GM21526 (cell line): ENCODE measurements around the gene ARTN.

Experiments used
- ATAC-seq: cut with Tn5 transposase; IDR thresholded peaks from one replicate; pipeline ENCODE4 v1.9.1; 2021; ENCODE audit warnings: moderate library complexity; ENCODE audit not compliant: unreplicated experiment, low FRiP score

The ARTN gene

GRCh38 chr1:43969416-43969745, 35.8 kb downstream of the ARTN start:
- ATAC-seq: no peak

GRCh38 chr1:43969746-43970466, 36.3 kb downstream of the ARTN start, which contains the start of gene DPH2:
Gene DPH2, plus strand, starts transcription at chr1:43970010. Its CDS starts 166 bp downstream, at chr1:43970176.
- peak; percentile 73 for ATAC-seq

GRCh38 chr1:43970502-43970901, 36.9 kb downstream of the ARTN start:
- no peak for ATAC-seq

- no peak for ATAC-seq
Observed at GRCh38 chr1:43970911-43971310, 37.3 kb downstream of the ARTN start.

- no peak for ATAC-seq
Observed at GRCh38 chr1:43971336-43971980, 37.9 kb downstream of the ARTN start.

- no peak for ATAC-seq
Observed at GRCh38 chr1:43973981-43974442, 40.4 kb downstream of the ARTN start.

- peak; percentile 58 for ATAC-seq
Observed at GRCh38 chr1:43974443-43975248, 41.0 kb downstream of the ARTN start, which contains the start of gene ATP6V0B. Gene ATP6V0B, plus strand, starts transcription at chr1:43974960. Its CDS starts 81 bp downstream, at chr1:43975041.

GRCh38 chr1:43975249-43975961, 41.8 kb downstream of the ARTN start:
- ATAC-seq: no peak

GRCh38 chr1:43976045-43976444, 42.4 kb downstream of the ARTN start:
- no peak for ATAC-seq

GRCh38 chr1:43976890-43977289, 43.3 kb downstream of the ARTN start:
- ATAC-seq: no peak

- no peak for ATAC-seq
Observed at GRCh38 chr1:43977376-43978263, 44.0 kb downstream of the ARTN start.

GRCh38 chr1:43978264-43978550, 44.6 kb downstream of the ARTN start:
- ATAC-seq: no peak

- no peak for ATAC-seq
Observed at GRCh38 chr1:43978551-43979260, 45.1 kb downstream of the ARTN start, which contains the start of gene B4GALT2. Gene B4GALT2, plus strand, starts transcription at chr1:43979210. Its CDS starts 1,951 bp downstream, at chr1:43981161.

GRCh38 chr1:43979261-43979527, 45.6 kb downstream of the ARTN start:
- no peak for ATAC-seq

GRCh38 chr1:43979528-43980254, 46.1 kb downstream of the ARTN start:
- ATAC-seq: no peak

GRCh38 chr1:43980255-43981134, 46.9 kb downstream of the ARTN start:
- no peak for ATAC-seq

- no peak for ATAC-seq
Observed at GRCh38 chr1:43981135-43981491, 47.5 kb downstream of the ARTN start.

- ATAC-seq: no peak
Observed at GRCh38 chr1:43981636-43982035, 48.0 kb downstream of the ARTN start.
